ENCODE measurements around the gene PSMB8.
A peak's percentile ranks its signal among the peaks of the same experiment; 100 is the strongest.
"Not testable (repeated sequence)": the region's sequence is repeated elsewhere in the genome, so short reads cannot be mapped to it uniquely, and the experiment has no call there.

The PSMB8 gene

DNA sequence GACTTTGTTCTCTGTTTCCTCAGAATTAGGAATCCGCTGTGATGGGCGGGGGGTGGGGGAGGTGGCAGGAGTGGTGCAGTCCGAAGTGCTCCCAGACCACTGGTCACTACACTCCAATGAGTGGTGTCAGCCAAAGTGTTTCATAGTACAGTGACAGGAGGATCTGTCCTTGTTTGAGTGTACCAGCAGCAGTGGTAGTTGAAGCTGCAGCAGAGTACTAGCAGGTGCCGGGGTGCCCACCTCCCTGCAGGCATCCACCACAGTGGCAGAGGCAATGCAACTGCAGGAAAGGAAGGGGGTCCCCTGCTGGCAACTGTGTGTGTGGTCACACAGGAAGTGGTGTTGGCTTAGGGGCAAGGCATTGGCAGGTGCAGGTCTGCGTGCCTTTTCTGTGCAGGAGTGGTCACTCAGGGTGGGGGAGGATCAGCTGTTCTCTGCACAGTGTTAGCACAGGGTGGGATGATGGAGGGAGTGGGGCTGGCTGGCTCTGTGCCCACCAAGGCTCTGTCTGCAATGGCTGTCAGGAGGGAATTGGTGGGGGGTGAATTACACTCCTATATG, 36.7 kb downstream of the PSMB8 start:
- in situ Hi-C loops (cut with MboI; ENCODE audit: low pct_unique_long_range_greater_than_20kb, low sequenced_read_pairs, unreplicated experiment), result no loop called here
- no peak for DNase-seq (ENCODE audit: low spot score)
- TF ChIP-seq, protein P1, sequence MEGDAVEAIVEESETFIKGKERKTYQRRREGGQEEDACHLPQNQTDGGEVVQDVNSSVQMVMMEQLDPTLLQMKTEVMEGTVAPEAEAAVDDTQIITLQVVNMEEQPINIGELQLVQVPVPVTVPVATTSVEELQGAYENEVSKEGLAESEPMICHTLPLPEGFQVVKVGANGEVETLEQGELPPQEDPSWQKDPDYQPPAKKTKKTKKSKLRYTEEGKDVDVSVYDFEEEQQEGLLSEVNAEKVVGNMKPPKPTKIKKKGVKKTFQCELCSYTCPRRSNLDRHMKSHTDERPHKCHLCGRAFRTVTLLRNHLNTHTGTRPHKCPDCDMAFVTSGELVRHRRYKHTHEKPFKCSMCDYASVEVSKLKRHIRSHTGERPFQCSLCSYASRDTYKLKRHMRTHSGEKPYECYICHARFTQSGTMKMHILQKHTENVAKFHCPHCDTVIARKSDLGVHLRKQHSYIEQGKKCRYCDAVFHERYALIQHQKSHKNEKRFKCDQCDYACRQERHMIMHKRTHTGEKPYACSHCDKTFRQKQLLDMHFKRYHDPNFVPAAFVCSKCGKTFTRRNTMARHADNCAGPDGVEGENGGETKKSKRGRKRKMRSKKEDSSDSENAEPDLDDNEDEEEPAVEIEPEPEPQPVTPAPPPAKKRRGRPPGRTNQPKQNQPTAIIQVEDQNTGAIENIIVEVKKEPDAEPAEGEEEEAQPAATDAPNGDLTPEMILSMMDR (IDR thresholded peaks at IDR 0.05; ENCODE audit: extremely low read depth, insufficient read depth, missing control alignments), result no peak

DNA sequence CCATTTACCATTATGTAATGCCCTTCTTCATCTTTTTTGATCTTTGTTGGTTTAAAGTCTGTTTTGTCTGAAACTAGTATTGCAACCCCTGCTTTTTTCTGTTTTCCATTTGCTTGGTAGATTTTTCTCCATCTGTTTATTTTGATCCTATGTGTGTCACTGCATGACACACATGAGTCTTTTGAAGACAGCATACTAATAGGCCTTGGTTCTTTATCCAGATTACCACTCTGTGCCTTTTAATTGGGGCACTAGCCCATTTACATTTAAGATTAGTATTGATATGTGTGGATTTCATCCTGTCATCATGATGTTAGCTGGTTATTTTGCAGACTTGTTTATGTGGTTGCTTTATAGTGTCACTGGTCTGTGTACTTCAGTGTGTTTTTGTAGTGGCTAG, 38.4 kb downstream of the PSMB8 start:
- DNase-seq (ENCODE audit: low spot score); in situ Hi-C loops (cut with MboI; ENCODE audit: low pct_unique_long_range_greater_than_20kb, low sequenced_read_pairs, unreplicated experiment): not testable (repeated sequence)

DNA sequence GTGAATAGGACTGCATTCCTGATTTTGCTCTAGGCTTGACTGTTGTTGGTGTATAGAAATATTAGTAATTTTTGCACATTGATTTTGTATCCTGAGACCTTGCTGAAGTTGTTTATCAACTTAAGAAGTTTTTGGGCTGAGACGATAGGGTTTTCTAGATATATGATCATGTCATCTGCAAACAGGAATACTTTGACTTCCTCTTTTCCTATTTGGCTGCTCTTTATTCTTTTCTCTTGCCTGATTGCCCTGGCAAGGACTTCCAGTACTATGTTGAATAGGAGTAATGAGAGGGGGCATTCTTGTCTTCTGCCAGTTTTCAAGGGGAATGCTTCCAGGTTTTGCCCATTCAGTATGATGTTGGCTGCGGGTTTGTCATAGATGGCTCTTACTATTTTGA, 40.4 kb downstream of the PSMB8 start:
- TF ChIP-seq, protein P1 (IDR thresholded peaks at IDR 0.05; ENCODE audit: extremely low read depth, insufficient read depth, missing control alignments), result no peak
- in situ Hi-C loops (cut with MboI; ENCODE audit: low pct_unique_long_range_greater_than_20kb, low sequenced_read_pairs, unreplicated experiment), result no loop called here
- DNase-seq (ENCODE audit: low spot score), result no peak

DNA sequence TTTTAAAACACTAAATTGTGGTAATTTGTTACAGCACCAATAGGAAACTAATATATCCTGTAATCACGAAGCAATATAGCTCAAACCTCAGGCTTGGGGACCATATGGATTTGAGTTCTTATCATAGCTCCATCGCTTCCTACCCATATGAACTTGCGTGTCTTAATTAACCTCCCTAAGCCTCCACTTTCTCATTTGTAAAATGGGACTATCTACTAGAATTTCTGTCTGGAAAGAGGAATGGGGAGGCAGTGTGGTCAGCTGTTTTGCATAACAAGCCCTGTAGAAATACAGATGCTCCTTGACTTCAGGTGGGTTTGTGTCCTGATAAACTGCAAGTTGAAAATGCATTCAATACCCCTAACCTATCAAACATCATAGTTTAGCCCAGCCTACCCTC, 44.1 kb downstream of the PSMB8 start:
- DNase-seq (ENCODE audit: low spot score), result no peak
- in situ Hi-C loops (cut with MboI; ENCODE audit: low pct_unique_long_range_greater_than_20kb, low sequenced_read_pairs, unreplicated experiment), result no loop called here
- TF ChIP-seq, protein P1 (IDR thresholded peaks at IDR 0.05; ENCODE audit: extremely low read depth, insufficient read depth, missing control alignments), result no peak

DNA sequence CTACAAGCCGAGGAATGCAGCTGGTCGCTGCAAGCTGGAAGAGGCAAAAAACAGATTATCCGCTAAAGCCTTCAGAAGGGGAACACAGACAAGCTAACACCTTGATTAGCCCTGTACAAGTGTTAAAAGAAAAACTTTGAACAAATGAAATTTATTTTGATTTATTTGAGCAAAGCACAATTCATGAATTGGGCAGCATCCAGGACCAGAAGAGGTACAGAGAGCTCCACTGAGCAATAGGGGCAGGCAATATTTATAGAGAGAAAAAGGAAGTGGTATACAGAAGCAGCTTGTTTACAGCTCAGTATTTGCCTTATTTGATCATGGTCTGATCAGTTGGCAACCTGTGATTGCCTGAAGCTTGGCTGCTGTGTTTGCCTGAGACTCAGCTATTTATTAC, 44.7 kb downstream of the PSMB8 start:
- TF ChIP-seq, protein P1 (IDR thresholded peaks at IDR 0.05; ENCODE audit: extremely low read depth, insufficient read depth, missing control alignments), result no peak
- in situ Hi-C loops (cut with MboI; ENCODE audit: low pct_unique_long_range_greater_than_20kb, low sequenced_read_pairs, unreplicated experiment), result no loop called here
- no peak for DNase-seq (ENCODE audit: low spot score)

DNA sequence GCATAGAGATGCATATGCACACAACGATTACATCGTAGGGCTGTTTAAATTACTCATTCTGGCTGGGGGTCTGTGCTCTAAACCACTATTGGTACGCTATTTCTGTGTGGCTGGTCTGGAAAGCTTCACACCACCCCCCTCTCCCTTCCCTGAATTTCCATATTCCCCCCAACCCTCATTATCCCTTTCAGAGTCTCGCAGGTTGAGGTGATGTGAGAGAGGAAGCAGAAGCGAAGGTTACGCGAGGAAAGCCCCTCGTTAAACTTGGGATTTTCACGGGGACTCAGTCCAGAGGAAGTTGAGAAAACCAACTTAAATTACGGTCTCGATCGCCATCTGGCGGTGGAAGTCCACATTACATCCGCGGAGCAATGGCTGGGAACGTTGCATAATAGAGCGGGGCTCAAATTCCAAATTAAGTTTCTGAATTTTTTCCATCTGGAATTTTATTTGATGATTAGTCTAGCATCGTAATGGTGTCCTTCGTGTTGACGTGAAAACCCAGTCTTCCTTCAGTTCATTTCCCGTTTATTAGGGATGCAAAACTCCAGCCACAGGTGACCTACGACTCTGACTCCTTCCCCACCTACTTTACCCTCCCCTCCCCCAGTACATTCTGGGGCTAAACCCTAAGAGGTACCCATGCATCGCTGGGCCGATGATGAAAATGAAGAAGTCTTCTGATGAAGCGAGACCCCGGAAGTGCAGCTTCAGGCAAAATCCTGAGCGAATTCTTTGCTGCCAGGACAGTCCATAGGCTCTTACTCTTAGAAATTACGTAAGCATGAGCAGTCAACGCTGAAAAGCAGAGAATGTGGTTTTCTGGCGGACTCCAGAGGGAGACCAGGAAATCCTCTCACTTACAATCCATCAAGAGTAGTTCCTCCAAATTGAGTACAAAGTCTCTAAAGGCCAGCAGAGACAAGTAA, 46.7 kb downstream of the PSMB8 start:
- in situ Hi-C loops (cut with MboI; ENCODE audit: low pct_unique_long_range_greater_than_20kb, low sequenced_read_pairs, unreplicated experiment), result no loop called here
- peak; percentile 52 for DNase-seq (ENCODE audit: low spot score)
- TF ChIP-seq, protein P1 (IDR thresholded peaks at IDR 0.05; ENCODE audit: extremely low read depth, insufficient read depth, missing control alignments), result peak; percentile 76

DNA sequence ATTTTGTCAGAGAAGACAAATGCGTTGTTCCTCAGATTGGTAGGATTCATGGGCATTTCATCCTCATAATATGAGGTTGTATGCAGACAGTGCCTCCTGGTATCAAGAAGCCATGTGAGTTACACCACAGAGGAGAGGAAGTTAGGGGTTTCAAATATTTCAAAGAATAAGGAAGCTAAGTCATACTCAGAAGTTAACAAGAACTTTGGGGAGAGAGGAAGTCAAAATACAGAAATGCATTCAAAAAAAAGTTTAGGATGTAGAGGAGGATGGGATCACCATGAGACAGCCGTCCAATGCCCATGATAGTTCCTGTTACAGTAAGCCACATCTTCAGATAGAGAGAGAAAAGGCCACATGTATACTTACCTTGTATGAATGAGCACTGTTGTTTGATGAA, 49.3 kb downstream of the PSMB8 start:
- in situ Hi-C loops (cut with MboI; ENCODE audit: low pct_unique_long_range_greater_than_20kb, low sequenced_read_pairs, unreplicated experiment), result loop anchor here (5.0 kb wide), 1 partner anchor 377 kb away; no protein-coding TSS in a partner anchor
- no peak for DNase-seq (ENCODE audit: low spot score)
- TF ChIP-seq, protein P1 (IDR thresholded peaks at IDR 0.05; ENCODE audit: extremely low read depth, insufficient read depth, missing control alignments), result no peak

Measured in GM13977 (cell line).